ENCODE data around the gene SLC16A1.

DNA sequence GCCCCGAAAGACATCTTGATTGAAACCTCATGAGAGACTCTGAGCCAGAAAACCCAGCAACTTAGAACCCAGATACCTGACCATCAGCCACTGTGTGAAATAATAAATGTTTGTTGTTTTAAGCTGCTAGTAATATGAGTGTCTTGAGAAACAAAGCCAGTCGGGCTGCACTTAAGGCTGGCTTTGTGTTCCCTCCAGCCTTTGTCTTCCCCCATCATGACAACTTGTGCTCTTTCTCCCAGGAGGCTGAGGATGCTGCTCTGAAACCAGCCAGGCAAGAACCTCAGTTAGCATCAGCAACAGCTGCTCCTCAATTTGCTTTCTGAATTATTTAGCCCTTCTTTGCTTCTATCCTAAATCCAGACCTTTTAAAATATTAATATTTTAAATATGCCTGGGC is 78.2 kb downstream of the SLC16A1 start:
- TF ChIP-seq SP1 (IDR thresholded peaks at IDR 0.05) (no peak), TAF1 (conservative IDR thresholded peaks at IDR 0.05) (no peak), EGR1 (IDR thresholded peaks at IDR 0.05; ENCODE audit: low read depth in 2 of 2) (no peak), RAD21 (IDR thresholded peaks at IDR 0.05) (no peak), YY1 (IDR thresholded peaks at IDR 0.05) (no peak), FOXA1 (IDR thresholded peaks at IDR 0.05) (no peak), RXRA (IDR thresholded peaks at IDR 0.05) (no peak)
- TF ChIP-seq, protein P1, sequence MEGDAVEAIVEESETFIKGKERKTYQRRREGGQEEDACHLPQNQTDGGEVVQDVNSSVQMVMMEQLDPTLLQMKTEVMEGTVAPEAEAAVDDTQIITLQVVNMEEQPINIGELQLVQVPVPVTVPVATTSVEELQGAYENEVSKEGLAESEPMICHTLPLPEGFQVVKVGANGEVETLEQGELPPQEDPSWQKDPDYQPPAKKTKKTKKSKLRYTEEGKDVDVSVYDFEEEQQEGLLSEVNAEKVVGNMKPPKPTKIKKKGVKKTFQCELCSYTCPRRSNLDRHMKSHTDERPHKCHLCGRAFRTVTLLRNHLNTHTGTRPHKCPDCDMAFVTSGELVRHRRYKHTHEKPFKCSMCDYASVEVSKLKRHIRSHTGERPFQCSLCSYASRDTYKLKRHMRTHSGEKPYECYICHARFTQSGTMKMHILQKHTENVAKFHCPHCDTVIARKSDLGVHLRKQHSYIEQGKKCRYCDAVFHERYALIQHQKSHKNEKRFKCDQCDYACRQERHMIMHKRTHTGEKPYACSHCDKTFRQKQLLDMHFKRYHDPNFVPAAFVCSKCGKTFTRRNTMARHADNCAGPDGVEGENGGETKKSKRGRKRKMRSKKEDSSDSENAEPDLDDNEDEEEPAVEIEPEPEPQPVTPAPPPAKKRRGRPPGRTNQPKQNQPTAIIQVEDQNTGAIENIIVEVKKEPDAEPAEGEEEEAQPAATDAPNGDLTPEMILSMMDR (IDR thresholded peaks at IDR 0.05; ENCODE audit: low read depth, low read length, missing input control), result no peak
- TF ChIP-seq, protein P2, sequence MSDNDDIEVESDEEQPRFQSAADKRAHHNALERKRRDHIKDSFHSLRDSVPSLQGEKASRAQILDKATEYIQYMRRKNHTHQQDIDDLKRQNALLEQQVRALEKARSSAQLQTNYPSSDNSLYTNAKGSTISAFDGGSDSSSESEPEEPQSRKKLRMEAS (IDR thresholded peaks at IDR 0.05), result no peak
- TF ChIP-seq, protein P3, sequence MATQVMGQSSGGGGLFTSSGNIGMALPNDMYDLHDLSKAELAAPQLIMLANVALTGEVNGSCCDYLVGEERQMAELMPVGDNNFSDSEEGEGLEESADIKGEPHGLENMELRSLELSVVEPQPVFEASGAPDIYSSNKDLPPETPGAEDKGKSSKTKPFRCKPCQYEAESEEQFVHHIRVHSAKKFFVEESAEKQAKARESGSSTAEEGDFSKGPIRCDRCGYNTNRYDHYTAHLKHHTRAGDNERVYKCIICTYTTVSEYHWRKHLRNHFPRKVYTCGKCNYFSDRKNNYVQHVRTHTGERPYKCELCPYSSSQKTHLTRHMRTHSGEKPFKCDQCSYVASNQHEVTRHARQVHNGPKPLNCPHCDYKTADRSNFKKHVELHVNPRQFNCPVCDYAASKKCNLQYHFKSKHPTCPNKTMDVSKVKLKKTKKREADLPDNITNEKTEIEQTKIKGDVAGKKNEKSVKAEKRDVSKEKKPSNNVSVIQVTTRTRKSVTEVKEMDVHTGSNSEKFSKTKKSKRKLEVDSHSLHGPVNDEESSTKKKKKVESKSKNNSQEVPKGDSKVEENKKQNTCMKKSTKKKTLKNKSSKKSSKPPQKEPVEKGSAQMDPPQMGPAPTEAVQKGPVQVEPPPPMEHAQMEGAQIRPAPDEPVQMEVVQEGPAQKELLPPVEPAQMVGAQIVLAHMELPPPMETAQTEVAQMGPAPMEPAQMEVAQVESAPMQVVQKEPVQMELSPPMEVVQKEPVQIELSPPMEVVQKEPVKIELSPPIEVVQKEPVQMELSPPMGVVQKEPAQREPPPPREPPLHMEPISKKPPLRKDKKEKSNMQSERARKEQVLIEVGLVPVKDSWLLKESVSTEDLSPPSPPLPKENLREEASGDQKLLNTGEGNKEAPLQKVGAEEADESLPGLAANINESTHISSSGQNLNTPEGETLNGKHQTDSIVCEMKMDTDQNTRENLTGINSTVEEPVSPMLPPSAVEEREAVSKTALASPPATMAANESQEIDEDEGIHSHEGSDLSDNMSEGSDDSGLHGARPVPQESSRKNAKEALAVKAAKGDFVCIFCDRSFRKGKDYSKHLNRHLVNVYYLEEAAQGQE (IDR thresholded peaks at IDR 0.05), result no peak
